ENCODE results near the gene SLC9A9.

Gene SLC9A9

DNA sequence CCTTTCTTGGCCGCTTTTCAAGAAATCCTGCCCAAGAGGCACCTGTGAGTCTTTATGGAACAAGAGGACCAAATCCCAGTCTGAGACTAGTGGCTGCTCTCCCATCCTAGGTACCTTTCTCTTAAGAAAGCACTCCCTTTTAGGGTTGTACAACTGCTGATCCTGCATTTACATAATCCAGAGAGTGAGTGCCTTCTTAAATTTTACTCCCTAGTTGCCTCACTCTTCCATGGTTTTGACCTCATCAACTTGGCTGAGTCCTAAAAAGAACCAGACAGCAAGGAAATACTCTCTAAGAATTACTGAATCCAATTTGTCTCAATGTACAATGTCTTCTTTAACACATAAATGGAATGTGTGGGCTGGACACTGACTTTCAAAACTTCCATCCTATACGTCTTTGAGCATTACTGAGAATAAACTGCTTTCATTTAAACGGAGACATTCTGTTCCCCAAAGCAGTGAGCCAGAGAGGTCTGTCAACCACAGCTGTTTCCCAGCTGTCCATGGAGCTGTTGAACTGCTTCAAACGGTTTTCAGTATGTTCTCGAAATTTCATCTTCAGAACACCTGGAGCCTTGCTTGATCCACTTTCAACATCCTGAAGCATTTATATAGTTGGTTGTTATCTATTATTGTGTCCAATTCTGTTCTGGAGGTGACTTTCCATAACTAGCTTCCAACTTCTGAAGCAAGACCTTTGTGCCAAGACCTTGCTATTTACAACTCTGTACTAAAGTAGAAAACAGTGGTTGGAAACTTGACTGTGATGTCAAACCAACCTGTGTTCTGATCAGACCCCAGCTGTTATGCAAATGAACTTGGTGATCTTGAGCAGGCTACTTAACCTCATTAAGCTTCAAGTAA is 179.1 kb downstream of the SLC9A9 start:
- in situ Hi-C loops (cut with MboI; ENCODE audit: low pct_unique_long_range_greater_than_20kb, low sequenced_read_pairs), result no loop called here
- DNase-seq, result no peak

DNA sequence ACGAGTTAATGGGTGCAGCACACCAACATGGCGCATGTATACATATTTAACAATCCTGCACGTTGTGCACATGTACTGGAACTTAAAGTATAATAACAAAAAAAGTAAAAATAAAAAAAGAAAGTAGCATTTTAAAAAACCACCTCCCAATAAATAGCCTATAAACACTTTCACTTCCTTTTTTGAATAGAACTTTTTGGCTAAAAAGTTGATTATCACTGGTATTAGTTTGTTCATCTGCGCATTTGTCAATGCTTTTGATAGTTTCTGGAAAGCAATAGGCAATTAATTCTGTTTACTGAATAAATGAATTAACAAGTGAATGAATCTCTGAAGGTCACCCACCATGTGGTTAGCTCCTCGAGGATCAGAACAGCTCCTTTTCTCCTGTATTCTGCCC is 179.9 kb downstream of the SLC9A9 start:
- DNase-seq, result no peak
- in situ Hi-C loops (cut with MboI; ENCODE audit: low pct_unique_long_range_greater_than_20kb, low sequenced_read_pairs), result no loop called here

DNA sequence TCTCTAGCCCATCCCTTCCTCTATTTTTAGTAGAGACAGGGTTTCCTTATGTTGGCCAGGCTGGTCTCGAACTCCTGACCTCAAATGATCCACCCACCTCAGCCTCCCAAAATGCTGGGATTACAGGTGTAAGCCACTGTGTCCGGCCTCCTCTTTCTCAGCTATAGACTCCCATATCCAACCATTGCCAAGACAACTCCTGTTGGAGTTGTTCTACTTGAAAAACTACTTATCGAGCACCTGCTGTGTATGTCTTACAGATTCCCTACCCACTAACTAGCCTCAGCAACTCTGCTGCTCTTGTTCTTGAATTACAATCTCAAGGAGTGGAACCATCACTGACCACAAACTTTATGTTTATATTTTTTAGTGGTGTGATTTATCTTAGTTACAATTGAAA is 186.6 kb downstream of the SLC9A9 start:
- DNase-seq, result no peak
- in situ Hi-C loops (cut with MboI; ENCODE audit: low pct_unique_long_range_greater_than_20kb, low sequenced_read_pairs), result no loop called here

DNA sequence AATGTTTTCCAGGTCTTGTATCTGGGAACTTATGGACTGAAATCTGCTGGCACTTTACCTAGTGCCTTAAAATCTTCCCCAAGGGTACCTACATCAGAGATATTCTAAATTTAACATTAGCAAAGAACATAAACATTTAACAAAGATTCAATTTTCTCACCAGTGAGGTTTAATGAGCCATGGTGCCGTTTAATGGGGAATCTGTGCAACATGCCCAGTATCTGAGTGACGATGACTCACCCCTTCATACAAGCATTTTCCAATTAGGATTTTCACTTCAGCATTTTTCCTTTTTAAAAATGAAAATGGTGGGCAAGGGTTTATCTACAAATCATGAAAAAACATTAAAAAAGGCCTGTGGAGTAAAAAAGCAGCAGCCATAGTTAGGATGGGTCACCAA is 189.4 kb downstream of the SLC9A9 start:
- in situ Hi-C loops (cut with MboI; ENCODE audit: low pct_unique_long_range_greater_than_20kb, low sequenced_read_pairs), result no loop called here
- no peak for DNase-seq

DNA sequence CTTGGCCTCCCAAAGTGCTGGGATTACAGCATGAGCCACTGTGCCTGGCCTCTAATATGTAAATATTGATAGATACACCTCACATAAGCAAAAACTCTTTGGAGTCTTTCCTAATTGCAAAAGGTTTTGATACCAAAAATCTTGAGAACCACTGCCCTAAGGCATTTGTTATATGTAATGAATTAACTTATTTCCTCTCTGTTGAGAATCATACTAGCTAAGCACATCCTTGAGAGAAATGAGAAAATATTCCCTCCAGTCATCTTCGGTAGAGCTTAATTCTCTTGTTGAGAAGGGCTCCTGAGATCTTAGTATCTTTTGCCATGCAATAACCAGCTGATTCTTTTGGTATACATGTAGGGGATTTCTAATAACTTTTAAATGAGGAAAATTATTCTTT is 190.2 kb downstream of the SLC9A9 start:
- DNase-seq, result no peak
- in situ Hi-C loops (cut with MboI; ENCODE audit: low pct_unique_long_range_greater_than_20kb, low sequenced_read_pairs), result no loop called here

DNA sequence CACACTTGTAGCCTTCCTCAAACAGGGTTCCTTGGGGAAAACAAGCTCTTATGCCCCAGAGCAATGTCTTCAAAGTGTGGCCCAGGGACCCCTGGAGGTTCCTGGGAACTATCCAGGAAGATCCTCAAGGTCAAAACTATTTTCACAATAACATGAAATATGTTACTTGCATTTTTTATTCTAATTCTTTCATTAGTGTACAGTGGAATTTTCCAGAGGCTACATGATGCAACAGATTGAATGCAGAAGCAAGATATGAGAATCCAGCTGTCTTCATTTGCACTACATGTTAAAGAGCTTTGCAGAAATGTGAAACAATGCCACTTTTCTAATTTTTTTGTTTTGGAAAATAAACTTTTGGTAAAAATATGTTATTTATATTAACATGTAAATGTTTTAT is 190.9 kb downstream of the SLC9A9 start:
- in situ Hi-C loops (cut with MboI; ENCODE audit: low pct_unique_long_range_greater_than_20kb, low sequenced_read_pairs), result no loop called here
- no peak for DNase-seq

DNA sequence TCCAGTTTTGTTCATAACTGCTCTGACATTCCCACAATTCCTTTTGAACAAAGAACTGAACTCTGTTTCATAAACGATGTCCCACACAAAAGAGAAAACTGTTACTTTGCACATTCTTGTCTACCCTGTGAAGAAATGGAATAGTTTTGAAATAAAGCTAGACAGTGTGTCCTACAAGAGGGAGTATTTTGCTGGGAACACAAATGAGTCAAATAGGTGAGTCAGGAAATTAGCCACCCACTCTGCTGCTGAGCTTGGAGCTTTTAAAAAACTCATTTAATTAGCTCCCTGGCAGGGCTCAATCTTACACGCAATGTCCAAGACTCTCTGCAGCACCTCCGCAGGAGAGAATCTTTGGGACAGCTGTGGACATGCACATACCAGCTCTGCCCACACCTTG is 193.4 kb downstream of the SLC9A9 start:
- DNase-seq, result no peak
- in situ Hi-C loops (cut with MboI; ENCODE audit: low pct_unique_long_range_greater_than_20kb, low sequenced_read_pairs), result no loop called here

DNA sequence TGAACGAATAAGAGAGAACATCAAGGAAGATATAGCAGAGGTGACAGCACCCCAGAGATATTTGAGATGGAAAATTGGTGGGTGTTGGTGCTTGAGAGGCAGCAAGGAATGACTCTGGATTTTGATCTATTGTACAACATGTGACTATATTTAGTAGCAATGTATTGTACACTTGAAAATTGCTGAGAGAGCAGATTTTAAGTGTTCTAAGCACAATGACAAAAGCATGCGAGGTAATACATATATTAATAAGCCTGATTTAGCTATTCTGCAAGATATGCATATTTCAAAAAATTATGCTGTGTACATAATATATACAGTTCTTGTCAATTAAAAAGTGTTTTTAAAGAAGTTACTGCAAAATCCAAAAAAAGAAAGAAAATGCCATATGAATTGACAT is 194.3 kb downstream of the SLC9A9 start:
- in situ Hi-C loops (cut with MboI; ENCODE audit: low pct_unique_long_range_greater_than_20kb, low sequenced_read_pairs), result no loop called here
- no peak for DNase-seq

DNA sequence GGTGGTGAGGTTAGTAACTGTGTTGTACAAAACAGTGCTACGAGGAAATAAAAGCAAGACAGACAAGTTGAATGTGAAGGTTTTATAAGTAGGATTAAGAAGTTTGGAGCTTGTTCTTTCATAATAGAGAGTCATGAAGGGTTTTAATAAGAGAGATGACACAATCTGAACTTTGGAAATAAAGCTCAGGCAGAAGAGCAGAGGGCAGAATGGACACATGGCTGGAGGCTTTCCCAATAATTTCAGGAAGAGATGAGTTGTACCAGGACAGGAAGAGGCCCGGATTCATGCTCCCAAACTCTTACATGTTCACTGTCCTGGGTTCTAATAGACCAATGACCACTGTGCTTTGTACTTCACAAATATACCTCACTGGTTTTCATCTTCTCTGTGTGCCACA is 194.8 kb downstream of the SLC9A9 start:
- in situ Hi-C loops (cut with MboI; ENCODE audit: low pct_unique_long_range_greater_than_20kb, low sequenced_read_pairs), result no loop called here
- no peak for DNase-seq

DNA sequence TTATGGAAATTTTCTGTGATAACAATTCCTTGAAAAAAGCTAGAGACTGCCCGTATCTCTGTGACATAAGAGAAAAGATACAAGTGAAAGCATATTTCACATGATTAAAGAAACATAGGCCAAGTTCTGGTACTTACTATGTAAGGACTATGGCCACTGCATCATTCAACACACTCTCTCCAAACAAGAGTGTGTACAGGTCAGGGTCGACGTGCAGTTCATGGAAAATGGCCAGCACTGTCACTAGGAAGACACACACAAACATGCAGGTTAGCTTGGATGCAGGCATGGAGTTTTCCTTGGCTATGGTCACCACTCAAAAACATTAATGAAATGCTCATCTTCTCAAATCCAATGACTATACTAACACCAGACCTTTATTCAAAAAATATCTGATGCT is 196.2 kb downstream of the SLC9A9 start:
- DNase-seq, result no peak
- in situ Hi-C loops (cut with MboI; ENCODE audit: low pct_unique_long_range_greater_than_20kb, low sequenced_read_pairs), result no loop called here

DNA sequence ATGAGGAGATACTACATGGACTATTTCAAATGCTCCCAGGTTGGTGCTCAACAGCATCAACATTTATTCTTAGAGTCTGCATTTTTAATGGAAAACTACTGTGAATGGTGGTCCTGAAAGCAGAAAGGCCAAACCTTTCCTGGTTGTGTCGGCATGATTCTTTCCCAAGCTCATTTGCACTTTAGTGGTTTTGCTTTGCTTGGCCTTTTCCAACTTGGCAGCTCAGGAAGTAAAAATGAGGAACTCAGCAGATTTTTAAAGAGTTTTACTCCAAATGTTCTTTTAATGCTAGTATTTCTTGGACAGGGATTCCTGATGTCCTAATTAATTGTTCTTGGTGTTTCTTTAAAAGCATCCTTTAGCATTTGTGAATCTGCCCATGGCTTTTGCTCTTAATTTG is 197.4 kb downstream of the SLC9A9 start:
- in situ Hi-C loops (cut with MboI; ENCODE audit: low pct_unique_long_range_greater_than_20kb, low sequenced_read_pairs), result no loop called here
- DNase-seq, result no peak

DNA sequence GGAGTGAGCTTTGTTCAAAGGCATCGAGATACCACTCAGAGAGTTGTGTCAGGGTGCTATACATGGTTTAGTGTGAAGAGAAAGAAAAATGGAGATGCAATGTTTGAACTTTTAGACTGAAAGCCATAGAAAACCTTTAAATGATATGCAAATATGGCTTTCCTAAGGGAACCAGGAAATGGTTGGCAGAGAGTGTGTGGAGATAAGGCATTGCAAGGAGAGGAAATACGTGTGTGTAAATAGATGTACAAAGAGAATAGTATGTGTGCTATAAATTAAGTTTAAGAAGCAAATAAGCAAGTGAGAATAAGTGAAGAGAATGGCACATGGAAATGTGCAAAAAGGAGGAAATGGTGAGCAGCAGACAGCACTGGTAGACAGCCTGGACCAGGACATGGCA is 198.1 kb downstream of the SLC9A9 start:
- no peak for DNase-seq
- in situ Hi-C loops (cut with MboI; ENCODE audit: low pct_unique_long_range_greater_than_20kb, low sequenced_read_pairs), result no loop called here

DNA sequence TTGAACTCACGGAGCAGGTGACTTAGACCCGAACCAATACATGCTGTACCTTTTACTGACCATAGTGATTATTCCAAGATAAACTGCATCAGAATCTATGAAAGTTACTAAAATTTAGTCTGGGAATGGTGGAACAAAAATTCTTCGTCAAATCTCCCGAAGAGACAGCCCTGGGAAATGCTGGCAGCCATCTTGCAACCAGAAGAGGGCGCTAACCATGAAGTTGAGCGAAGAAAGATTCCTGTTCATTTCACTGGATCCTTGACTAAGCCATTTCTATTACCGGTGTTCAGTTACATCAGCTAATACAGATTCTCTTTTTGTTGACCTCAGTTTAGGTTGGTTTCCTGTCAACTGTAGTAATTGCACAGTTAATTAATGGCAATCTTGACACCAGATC is 199.6 kb downstream of the SLC9A9 start:
- in situ Hi-C loops (cut with MboI; ENCODE audit: low pct_unique_long_range_greater_than_20kb, low sequenced_read_pairs), result no loop called here
- no peak for DNase-seq

DNA sequence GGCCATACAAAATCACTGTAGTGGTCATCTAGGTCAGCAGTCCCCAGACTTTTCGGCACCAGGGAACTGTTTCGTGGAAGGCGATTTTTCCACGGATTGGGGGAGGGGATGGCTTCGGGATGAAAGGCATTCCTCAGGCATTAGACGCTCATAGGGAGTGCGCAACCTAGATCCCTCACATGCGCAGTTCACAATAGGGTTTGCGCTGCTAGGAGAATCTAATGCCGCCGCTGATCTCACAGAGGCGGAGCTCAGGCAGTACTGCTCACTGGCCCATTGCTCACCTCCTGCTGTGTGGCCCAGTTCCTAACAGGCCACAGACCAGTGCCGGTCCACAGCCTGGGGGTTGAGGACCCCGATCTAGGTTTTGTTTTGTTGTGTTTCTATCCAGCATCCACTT is 200.1 kb downstream of the SLC9A9 start:
- in situ Hi-C loops (cut with MboI; ENCODE audit: low pct_unique_long_range_greater_than_20kb, low sequenced_read_pairs), result no loop called here
- no peak for DNase-seq

DNA sequence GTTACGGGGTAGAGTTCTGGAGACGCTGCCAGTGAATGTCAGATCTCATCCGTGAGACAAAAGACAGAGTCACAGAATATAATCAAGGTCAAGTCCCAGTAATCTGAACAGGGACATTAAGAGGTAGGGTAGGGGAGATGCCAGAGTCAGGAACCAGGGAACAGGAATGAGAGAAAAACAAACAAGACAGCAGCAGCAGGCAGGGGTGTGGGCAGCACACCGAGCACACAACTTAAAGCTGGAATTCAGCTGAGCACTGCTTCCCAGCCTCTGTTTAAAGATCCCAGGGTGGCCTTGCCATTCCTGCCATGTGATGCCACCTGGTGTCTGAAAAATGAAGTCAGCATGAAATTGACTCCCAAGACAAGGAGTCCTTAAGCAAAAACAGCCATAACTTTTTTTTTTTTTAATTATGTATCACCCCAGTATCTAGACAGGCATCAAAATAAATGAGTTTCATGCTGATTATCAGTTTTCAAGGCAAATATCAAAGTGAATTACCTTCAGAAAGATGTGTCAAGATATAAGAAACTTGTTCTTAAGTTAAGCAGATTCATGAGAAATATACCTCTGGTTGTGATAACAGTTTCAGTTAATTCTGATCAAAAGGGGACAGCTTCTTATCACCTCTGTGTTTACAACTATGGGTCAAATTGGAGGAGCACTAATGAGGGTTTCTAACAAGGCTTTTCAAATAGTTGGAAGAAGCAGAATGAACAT is 203.7 kb downstream of the SLC9A9 start:
- in situ Hi-C loops (cut with MboI; ENCODE audit: low pct_unique_long_range_greater_than_20kb, low sequenced_read_pairs), result no loop called here
- DNase-seq, result peak; percentile 49

DNA sequence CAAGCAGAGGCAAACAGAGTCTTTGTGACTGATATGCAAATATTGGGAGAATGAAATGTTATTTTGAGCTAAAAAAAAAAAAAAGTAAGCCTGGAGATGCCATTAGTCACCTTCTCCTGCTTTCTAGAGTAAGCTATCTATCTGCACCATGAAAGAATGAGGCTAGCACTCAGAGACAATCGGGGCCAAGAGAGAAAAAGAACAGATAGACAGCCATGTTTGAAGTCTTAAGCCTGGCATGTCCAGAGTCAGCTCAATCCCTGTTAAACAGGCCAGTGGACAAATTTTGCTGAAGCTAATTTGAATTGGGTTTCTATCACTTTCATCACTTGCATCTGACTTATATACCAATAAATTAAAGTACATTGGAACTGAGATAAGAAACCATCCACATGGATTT is 204.4 kb downstream of the SLC9A9 start:
- no peak for DNase-seq
- in situ Hi-C loops (cut with MboI; ENCODE audit: low pct_unique_long_range_greater_than_20kb, low sequenced_read_pairs), result no loop called here

DNA sequence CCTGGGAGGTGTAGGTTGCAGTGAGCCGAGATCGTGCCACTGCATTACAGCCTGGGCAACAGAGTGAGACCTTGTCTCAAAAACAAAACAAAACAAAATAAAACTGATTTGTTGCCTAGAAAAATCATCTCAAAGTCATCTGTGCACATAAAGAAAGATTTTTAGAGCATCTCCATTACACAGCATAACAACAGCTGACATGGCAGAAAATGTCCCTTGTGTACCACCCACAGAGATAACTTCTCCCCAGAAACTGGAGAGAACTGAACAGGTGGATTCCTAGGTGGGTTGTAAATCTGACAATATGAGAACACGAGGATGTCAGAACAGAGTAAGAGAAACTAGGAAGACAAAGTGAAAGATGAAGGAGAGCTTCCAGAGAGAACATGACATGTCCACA is 207.5 kb downstream of the SLC9A9 start:
- in situ Hi-C loops (cut with MboI; ENCODE audit: low pct_unique_long_range_greater_than_20kb, low sequenced_read_pairs), result no loop called here
- DNase-seq, result no peak

DNA sequence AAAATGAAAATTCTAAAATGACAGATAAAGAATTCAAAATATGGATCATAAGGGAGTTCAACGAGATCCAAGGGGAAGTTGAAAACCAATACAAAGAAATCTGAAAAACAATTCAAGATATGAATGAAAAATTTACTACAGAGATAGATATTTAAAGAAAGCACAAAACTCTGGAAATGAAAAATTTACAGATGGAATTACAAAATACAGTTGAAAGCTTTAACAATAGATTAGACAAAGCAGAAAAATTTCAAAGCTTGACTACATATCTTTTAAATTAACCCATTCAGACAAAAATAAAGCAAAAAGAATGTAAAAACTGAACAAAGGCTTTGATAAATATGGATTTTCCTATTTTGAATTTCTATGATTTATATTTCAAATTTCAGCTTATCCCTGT is 211.1 kb downstream of the SLC9A9 start:
- in situ Hi-C loops (cut with MboI; ENCODE audit: low pct_unique_long_range_greater_than_20kb, low sequenced_read_pairs), result no loop called here

DNA sequence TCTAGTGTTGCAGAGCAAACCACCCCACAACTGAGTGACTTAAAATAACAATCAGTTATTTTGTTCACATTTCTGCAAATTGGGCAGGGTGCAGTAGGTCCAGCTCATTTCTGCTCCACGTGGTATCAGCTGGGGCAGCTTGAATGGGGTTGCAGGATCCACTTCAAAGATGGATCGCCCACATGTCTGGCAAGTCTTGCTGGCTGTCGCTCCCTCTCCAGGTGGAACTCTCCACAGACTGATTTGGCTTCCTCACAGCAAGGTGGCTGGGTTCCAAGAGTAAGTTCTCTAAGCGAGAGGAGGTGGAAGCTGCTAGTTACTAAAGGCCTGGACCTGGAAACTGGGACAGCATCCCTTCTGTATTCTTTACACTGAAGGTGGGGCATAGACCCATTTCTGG is 213.3 kb downstream of the SLC9A9 start:
- in situ Hi-C loops (cut with MboI; ENCODE audit: low pct_unique_long_range_greater_than_20kb, low sequenced_read_pairs), result no loop called here
- no peak for DNase-seq

More for the DNA sequence above, 211.1 kb downstream of the SLC9A9 start:
- DNase-seq, result no peak

DNA sequence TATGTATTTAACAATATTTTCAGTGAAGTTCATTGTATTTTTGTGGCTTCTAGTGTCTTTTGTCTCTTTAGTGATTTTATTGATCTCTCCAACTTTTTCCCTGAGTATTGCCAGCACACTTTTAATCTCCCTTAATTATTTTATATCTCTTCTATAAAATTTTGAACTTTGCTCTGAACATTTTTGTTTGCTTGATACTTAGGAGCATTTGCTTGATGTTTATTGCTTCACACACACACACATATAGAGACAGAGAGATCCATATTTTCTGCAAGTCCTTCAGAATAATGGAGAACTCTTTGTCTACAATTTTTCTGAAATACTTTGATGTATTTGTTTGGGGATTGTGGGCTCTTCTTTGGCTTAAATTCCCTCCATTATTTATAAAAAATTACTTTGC is 213.8 kb downstream of the SLC9A9 start:
- no peak for DNase-seq

DNA sequence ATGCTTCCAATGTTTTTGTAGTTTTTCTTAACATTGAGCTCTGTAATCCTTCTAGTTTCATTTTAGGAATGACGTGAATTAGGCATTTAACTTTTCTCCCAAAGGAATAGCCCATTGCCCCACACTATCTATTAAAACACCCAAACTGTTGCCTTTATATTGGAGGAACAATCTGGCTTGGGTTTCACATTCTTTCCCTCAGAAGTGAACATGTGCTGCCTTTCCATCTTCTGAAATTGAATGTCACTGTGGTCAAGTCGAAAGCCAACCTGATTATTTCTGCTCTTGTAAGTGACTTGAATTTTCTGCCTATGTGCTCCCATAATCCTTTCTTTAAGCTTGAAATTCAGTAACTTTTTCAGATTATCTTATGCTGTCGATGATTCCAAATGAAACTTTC is 214.5 kb downstream of the SLC9A9 start:
- DNase-seq, result no peak
- in situ Hi-C loops (cut with MboI; ENCODE audit: low pct_unique_long_range_greater_than_20kb, low sequenced_read_pairs), result no loop called here

More for the DNA sequence above, 213.8 kb downstream of the SLC9A9 start:
- in situ Hi-C loops (cut with MboI; ENCODE audit: low pct_unique_long_range_greater_than_20kb, low sequenced_read_pairs), result no loop called here
